Stimulated activated CD8-positive, alpha-beta memory T cell treated with anti-CD3 and anti-CD28 coated beads, Interleukin-15, amount 100 ng/mL, for 24 hours (primary cell): ENCODE data around the gene MMP3.
"Not testable (repeated sequence)": the region's sequence is repeated elsewhere in the genome, so short reads cannot be mapped to it uniquely, and the experiment has no call there.

Experiments
- DNase-seq: peaks from one replicate; pipeline ENCODE4 v3.0.0-alpha.2; 2020; ENCODE audit warnings: low read depth

MMP3 gene

GRCh38 chr11:102843489-102843888, at the start of gene MMP3:
Gene MMP3 (minus strand): TSS chr11:102843609. CDS start chr11:102843546, 63 bp downstream.
- DNase-seq = no peak

DNA sequence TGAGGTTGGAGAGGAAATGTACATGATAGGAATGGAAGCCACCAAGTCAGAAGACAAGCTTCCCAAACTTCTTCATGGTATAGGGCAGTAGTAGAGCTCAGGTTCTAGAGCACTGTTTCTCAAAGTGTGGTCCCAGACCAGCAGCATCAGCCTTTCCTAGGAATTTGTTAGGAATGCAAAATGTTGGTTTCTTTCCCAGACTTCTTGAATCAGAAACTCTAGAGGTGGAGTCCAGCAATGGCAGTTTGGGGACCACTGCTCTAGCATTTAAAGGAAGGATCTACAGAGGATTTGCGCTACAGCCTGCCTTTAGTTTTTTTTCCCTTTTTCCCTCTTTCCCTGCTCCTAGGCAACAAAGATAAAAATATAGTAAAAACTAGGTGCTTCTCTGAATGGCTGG, 48.3 kb upstream of the MMP3 start:
- DNase-seq = no peak

DNA sequence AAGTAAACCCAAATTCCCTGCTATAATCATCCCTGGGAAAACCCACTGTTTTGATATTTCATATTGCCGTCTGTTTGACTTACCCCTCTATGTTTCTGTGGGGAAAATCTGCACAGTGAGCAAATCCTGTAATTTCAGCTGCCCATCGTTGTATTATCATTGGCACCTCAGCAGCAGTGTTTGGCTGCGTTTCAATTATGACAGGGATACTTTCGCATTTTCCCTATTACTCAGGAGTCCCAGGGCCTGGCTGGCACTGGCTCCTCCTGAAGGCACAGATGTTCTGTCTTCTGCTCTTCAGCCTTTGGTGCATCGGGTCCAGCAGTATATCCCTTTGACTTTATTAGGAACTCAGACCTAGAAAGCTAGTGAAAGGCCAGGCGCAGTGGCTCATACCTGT, 43.6 kb upstream of the MMP3 start:
- DNase-seq = no peak

GRCh38 chr11:102883141-102883540, 39.7 kb upstream of the MMP3 start:
- DNase-seq = no peak

DNA sequence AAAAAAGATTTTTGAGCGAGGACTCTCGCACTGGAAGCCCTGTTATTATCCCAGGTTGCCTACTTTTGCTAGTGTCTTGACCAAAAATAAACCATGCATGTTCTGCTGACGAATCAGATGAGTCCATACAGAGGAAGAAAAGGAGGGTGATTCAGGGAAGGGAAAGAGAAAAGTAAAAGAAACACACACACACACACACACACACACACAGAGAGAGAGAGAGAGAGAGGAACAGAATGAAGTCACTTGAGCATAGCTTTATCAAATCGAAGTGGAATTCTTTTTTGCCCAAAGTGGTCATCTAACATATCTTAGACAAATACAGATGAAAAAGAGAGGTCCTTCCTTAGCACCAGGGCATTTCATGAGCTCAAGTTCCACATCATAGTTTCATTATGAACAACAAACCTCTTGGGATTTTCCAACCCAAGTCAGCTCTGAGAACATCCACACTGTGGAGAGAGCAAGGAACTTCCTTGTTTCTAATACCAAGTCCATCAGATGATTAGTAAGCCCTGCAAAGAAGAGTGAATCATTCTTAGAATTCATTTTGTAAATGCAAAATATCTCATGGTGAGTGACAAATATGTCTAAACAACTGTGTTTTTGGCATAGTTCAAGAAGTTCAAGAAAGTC, 39.1 kb upstream of the MMP3 start:
- DNase-seq = no peak

- DNase-seq = no peak
These were observed 36.4 kb upstream of the MMP3 start for GRCh38 chr11:102879801-102880200.

- no peak for DNase-seq
These were observed 35.2 kb upstream of the MMP3 start for GRCh38 chr11:102878595-102878994.

GRCh38 chr11:102874852-102875251, 31.4 kb upstream of the MMP3 start, which contains the start of gene MMP12:
Gene MMP12 (minus strand): TSS chr11:102874982. CDS start chr11:102874937, 45 bp downstream.
- no peak for DNase-seq

DNA sequence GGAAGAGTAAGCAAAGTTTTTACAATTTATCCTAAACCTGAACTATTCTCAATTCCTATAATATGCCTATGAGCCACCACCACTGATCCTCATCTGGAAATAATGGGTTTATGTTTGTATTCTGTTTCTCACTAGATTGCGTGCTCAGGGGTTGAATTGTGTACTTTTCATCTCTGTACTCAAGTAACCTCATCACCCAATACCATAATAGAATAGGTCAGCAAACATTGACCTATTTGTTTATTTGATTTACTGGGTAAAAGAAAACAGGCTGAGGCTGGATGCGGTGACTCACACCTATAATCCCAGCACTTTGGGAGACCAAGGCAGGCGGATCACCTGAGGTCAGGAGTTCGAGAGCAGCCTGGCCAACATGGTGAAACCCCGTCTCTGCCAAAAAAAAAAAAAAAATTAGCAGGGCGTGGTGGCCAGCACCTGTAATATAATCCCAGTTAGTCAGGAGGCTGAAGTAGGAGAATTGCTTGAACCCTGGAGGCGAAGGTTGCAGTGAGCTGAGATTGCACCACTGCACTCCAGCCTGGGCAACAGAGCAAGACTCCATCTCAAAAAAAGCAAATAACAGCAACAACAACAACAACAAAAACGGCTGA, 26.1 kb upstream of the MMP3 start:
- DNase-seq = not testable (repeated sequence)

DNA sequence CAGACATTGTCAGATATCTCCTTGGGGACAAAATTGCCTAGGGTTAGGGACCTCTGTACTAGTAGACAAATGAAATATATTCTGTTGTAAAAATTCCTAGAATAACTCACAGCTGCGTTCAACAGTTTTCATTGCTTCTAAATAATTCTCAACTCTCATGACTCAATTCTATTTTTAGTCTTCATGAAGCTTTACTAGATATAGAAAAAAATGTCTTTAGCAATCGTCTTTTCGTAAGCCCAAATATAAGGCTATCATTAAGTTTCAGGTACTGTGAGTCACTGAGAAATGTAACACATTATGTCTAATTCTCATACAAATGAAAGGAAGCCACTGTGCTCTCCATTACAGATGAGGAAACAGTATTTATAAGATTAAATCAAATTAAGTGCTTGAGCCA, 24.9 kb upstream of the MMP3 start:
- no peak for DNase-seq

DNA sequence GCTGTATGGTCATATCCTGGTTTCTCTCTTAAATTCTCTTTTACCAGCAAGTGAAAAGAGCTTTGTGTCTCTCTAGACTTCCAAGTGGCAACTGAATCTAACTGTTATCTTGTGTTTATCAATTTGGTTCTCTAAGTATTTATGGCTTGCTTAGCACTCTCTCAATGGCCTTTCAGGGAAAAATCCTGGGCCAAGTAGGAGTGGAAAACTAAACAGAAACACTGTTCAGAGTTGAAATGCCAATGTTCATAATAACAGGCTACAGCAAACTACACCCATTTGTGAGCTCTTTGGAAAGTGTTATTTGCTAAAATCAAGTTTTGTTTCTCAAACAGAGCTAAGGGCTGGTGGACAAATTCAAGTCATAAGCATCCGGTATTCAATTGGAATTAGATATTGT, 21.3 kb upstream of the MMP3 start:
- no peak for DNase-seq

- DNase-seq = no peak
These were observed 10.5 kb upstream of the MMP3 start for GRCh38 chr11:102853956-102854355.

- no peak for DNase-seq
These were observed 9.6 kb upstream of the MMP3 start for GRCh38 chr11:102853055-102853454.

GRCh38 chr11:102850973-102851745, 7.8 kb upstream of the MMP3 start:
- no peak for DNase-seq

- DNase-seq = no peak
These were observed 5.9 kb upstream of the MMP3 start for GRCh38 chr11:102849311-102849710.

- DNase-seq = no peak
These were observed 2.9 kb upstream of the MMP3 start for GRCh38 chr11:102846292-102846691.

DNA sequence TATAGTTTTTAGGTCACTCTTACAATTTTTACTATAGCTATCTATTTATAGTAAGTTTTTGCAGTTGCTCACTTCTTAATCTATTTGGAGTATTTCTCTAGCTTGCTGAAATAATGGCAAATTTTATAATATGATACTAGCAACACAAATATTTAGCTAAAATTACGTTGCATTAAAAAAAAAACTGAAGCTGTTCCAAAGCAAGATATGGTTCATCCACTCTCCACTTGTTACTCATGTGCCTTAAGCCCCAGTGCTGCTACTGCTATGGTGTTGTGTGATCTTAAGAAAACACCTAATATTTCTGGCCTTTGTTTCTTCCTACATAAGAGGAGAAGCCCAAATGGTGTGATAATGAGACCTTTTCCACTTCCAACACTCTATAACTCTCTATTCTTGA, 479 bp downstream of the MMP3 start:
- DNase-seq = no peak

DNA sequence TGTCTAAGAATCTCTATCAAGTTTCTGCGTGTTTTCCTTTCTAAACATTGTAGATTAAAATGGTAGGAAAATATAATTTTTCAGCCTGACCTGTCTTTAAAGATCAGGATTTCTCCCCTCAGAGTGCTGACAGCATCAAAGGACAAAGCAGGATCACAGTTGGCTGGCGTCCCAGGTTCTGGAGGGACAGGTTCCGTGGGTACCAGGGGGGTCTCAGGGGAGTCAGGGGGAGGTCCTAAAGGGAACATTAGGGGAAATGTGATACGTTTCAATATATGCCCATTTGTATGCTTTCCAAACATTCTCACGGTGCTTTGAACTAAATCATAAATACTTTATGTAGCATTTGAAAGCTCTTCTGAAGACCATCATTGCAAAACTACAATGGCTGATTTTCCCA, 3.4 kb downstream of the MMP3 start:
- no peak for DNase-seq

GRCh38 chr11:102837646-102838045, 5.8 kb downstream of the MMP3 start:
- DNase-seq = no peak

DNA sequence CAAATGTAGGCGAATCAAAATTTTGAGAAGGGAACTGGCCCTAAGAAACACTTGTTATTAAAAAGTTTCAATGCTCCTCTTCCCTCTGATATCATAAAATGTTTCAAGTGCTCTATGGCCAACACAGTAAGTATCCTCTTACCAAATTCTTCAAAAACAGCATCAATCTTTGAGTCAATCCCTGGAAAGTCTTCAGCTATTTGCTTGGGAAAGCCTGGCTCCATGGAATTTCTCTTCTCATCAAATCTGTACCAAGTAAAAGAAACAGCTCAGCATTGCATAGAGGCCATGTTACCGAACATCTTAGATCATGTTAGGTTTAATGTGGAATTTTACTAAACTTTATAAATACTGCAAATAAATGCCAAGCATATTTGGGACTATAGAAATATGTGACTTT, 6.3 kb downstream of the MMP3 start:
- DNase-seq = no peak

GRCh38 chr11:102836290-102836875, 7.0 kb downstream of the MMP3 start:
- no peak for DNase-seq

DNA sequence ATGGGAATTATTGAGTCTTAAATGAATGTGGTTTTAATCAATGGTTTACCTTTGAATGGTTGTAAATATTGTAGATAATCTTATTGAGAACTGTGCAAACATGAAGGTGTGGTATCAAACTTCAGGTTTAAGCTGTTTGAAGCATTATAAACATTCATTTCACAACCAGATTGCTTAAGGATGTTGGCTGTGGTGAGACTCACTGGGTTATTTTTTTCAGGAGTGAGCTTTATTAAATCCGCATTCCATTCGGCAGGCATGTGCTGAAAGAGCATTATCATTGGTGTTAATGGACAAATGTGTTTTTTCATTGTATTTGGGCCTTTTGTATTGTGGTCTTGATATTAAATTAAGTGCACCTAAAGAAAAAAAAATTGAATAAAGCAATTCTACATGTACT, 9.7 kb downstream of the MMP3 start:
- DNase-seq = no peak

DNA sequence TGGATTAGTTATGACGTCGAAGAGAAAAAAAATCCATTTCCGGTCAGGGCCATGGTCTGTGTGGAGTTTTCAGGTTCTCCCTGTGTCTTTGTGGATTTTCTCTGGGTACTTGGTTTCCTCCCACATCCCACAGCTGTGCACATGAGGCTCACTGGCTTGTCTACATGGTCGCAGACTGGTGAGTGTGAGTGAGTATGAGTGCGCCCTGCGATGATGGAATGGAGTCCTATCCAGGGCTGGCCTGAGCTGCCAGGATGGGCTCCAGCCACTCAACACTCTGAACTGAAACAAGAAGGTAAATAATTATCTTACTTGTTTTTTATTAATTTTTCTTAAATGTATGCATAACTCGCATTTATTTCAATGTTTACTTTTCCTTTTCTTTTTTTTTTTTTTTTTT, 10.8 kb downstream of the MMP3 start:
- DNase-seq = no peak
